ENCODE results near the gene DCAF4.
A peak's percentile ranks its signal among the peaks of the same experiment; 100 is the strongest.

Gene DCAF4

GRCh38 chr14:72906316-72906715, 19.9 kb upstream of the DCAF4 start:
- Histone ChIP-seq H3K14ac (ENCODE audit: low read length) (no peak overlapping the region), H3K79me2 (ENCODE audit: control insufficient read depth, insufficient read depth, low read length, poor library complexity) (no peaks in the 10 kb centered on the region), H3K23ac (ENCODE audit: low read length) (no peak overlapping the region), H3K9ac (ENCODE audit: low read length) (no peak overlapping the region), H3K27me3 (ENCODE audit: insufficient read depth, low read length) (no peaks in the 10 kb centered on the region), H3K36me3 (ENCODE audit: control insufficient read depth in 1 of 2, insufficient read depth in 2 of 2, low read length in 2 of 2) (no peaks in the 10 kb centered on the region), H3K18ac (ENCODE audit: low read length) (no peak overlapping the region), H4K91ac (ENCODE audit: low read depth, low read length) (no peak overlapping the region), H3K4me3 (ENCODE audit: low read depth, low read length) (no peak overlapping the region), H3K4me1 (ENCODE audit: control insufficient read depth in 1 of 2, insufficient read depth in 2 of 2, low read length in 2 of 2) (peaks cover 10 to 16% of the 10 kb centered on the region in 2 experiments), H3K4ac (ENCODE audit: low read depth, low read length) (no peak overlapping the region), H2AFZ (ENCODE audit: insufficient read depth, low read length, poor library complexity) (no peak overlapping the region), H2BK5ac (ENCODE audit: low read depth, low read length, poor library complexity) (no peak overlapping the region), H3K4me2 (ENCODE audit: low read length) (no peak overlapping the region), H4K8ac (ENCODE audit: low read depth, low read length) (no peak overlapping the region), H3K9me3 (ENCODE audit: insufficient read depth, low read depth, low read length) (no peaks in the 10 kb centered on the region), H2AK5ac (ENCODE audit: low read length) (no peak overlapping the region), H4K12ac (ENCODE audit: low read depth, low read length) (no peak overlapping the region), H3K79me1 (ENCODE audit: low read length) (peaks cover 1% of the 10 kb centered on the region), H3K27ac (ENCODE audit: low read depth, low read length) (no peak overlapping the region), H2BK12ac (ENCODE audit: low read length) (no peak overlapping the region), H2BK120ac (ENCODE audit: insufficient read depth, low read length, poor library complexity) (no peak overlapping the region)
- DNase-seq, result peak in 1 of 2 donors; percentile 79
- no CpG with 5 or more reads among the region's 3 CpGs for WGBS (ENCODE audit: extremely low coverage, insufficient coverage, insufficient read length)

- no peaks in the 10 kb centered on the region for H3K9me3 ChIP-seq (ENCODE audit: insufficient read depth, low read depth, low read length)
- H3K9ac ChIP-seq (ENCODE audit: low read length), result no peak overlapping the region
- H3K4ac ChIP-seq (ENCODE audit: low read depth, low read length), result no peak overlapping the region
- H3K23ac ChIP-seq (ENCODE audit: low read length), result no peak overlapping the region
- no peak overlapping the region for H3K4me2 ChIP-seq (ENCODE audit: low read length)
- H3K27ac ChIP-seq (ENCODE audit: low read depth, low read length), result peak overlapping the region; percentile 7
- H2AK5ac ChIP-seq (ENCODE audit: low read length), result no peak overlapping the region
- H4K12ac ChIP-seq (ENCODE audit: low read depth, low read length), result no peak overlapping the region
- H3K36me3 ChIP-seq (ENCODE audit: control insufficient read depth in 1 of 2, insufficient read depth in 2 of 2, low read length in 2 of 2), result no peaks in the 10 kb centered on the region
- H3K4me1 ChIP-seq (ENCODE audit: control insufficient read depth in 1 of 2, insufficient read depth in 2 of 2, low read length in 2 of 2), result peaks cover 7 to 11% of the 10 kb centered on the region in 2 experiments
- no peak overlapping the region for H2BK12ac ChIP-seq (ENCODE audit: low read length)
- no peak overlapping the region for H3K18ac ChIP-seq (ENCODE audit: low read length)
- H3K27me3 ChIP-seq (ENCODE audit: insufficient read depth, low read length), result no peaks in the 10 kb centered on the region
- no peaks in the 10 kb centered on the region for H3K79me2 ChIP-seq (ENCODE audit: control insufficient read depth, insufficient read depth, low read length, poor library complexity)
- H2BK5ac ChIP-seq (ENCODE audit: low read depth, low read length, poor library complexity), result peak overlapping the region; percentile 37
- H3K79me1 ChIP-seq (ENCODE audit: low read length), result peaks cover 1% of the 10 kb centered on the region
- DNase-seq, result no peak
- peak overlapping the region; percentile 23 for H4K91ac ChIP-seq (ENCODE audit: low read depth, low read length)
- WGBS (ENCODE audit: extremely low coverage, insufficient coverage, insufficient read length), result no CpG with 5 or more reads among the region's 1 CpG
- H3K14ac ChIP-seq (ENCODE audit: low read length), result no peak overlapping the region
- no peak overlapping the region for H3K4me3 ChIP-seq (ENCODE audit: low read depth, low read length)
- peak overlapping the region; percentile 44 for H2BK120ac ChIP-seq (ENCODE audit: insufficient read depth, low read length, poor library complexity)
- H4K8ac ChIP-seq (ENCODE audit: low read depth, low read length), result no peak overlapping the region
- no peak overlapping the region for H2AFZ ChIP-seq (ENCODE audit: insufficient read depth, low read length, poor library complexity)
Observed at GRCh38 chr14:72906879-72907278, 19.4 kb upstream of the DCAF4 start.

- peak; percentile 21 to 44 for DNase-seq
- no peak overlapping the region for H2BK12ac ChIP-seq (ENCODE audit: low read length)
- no peak overlapping the region for H3K27ac ChIP-seq (ENCODE audit: low read depth, low read length)
- H3K9me3 ChIP-seq (ENCODE audit: insufficient read depth, low read depth, low read length), result no peaks in the 10 kb centered on the region
- peaks cover 1% of the 10 kb centered on the region for H3K79me1 ChIP-seq (ENCODE audit: low read length)
- no peaks in the 10 kb centered on the region for H3K36me3 ChIP-seq (ENCODE audit: control insufficient read depth in 1 of 2, insufficient read depth in 2 of 2, low read length in 2 of 2)
- H3K27me3 ChIP-seq (ENCODE audit: insufficient read depth, low read length), result no peaks in the 10 kb centered on the region
- H2AFZ ChIP-seq (ENCODE audit: insufficient read depth, low read length, poor library complexity), result no peak overlapping the region
- H3K4ac ChIP-seq (ENCODE audit: low read depth, low read length), result no peak overlapping the region
- H3K9ac ChIP-seq (ENCODE audit: low read length), result no peak overlapping the region
- no peak overlapping the region for H3K4me3 ChIP-seq (ENCODE audit: low read depth, low read length)
- H3K23ac ChIP-seq (ENCODE audit: low read length), result no peak overlapping the region
- no peak overlapping the region for H4K8ac ChIP-seq (ENCODE audit: low read depth, low read length)
- H3K4me2 ChIP-seq (ENCODE audit: low read length), result no peak overlapping the region
- H4K12ac ChIP-seq (ENCODE audit: low read depth, low read length), result no peak overlapping the region
- H3K4me1 ChIP-seq (ENCODE audit: control insufficient read depth in 1 of 2, insufficient read depth in 2 of 2, low read length in 2 of 2), result peaks cover 7 to 11% of the 10 kb centered on the region in 2 experiments
- no peak overlapping the region for H2AK5ac ChIP-seq (ENCODE audit: low read length)
- no peak overlapping the region for H2BK5ac ChIP-seq (ENCODE audit: low read depth, low read length, poor library complexity)
- H3K18ac ChIP-seq (ENCODE audit: low read length), result no peak overlapping the region
- H2BK120ac ChIP-seq (ENCODE audit: insufficient read depth, low read length, poor library complexity), result no peak overlapping the region
- WGBS (ENCODE audit: extremely low coverage, insufficient coverage, insufficient read length), result no CpG with 5 or more reads among the region's 5 CpGs
- H3K79me2 ChIP-seq (ENCODE audit: control insufficient read depth, insufficient read depth, low read length, poor library complexity), result no peaks in the 10 kb centered on the region
- H4K91ac ChIP-seq (ENCODE audit: low read depth, low read length), result no peak overlapping the region
- no peak overlapping the region for H3K14ac ChIP-seq (ENCODE audit: low read length)
Observed at GRCh38 chr14:72907886-72908285, 18.4 kb upstream of the DCAF4 start.

GRCh38 chr14:72909163-72909562, 17.1 kb upstream of the DCAF4 start:
- DNase-seq, result no peak
- H2BK5ac ChIP-seq (ENCODE audit: low read depth, low read length, poor library complexity), result no peak overlapping the region
- no peak overlapping the region for H3K4me3 ChIP-seq (ENCODE audit: low read depth, low read length)
- no peak overlapping the region for H3K9ac ChIP-seq (ENCODE audit: low read length)
- no peak overlapping the region for H3K27ac ChIP-seq (ENCODE audit: low read depth, low read length)
- no peak overlapping the region for H3K4ac ChIP-seq (ENCODE audit: low read depth, low read length)
- H3K23ac ChIP-seq (ENCODE audit: low read length), result no peak overlapping the region
- no peaks in the 10 kb centered on the region for H3K79me2 ChIP-seq (ENCODE audit: control insufficient read depth, insufficient read depth, low read length, poor library complexity)
- H3K9me3 ChIP-seq (ENCODE audit: insufficient read depth, low read depth, low read length), result no peaks in the 10 kb centered on the region
- H3K79me1 ChIP-seq (ENCODE audit: low read length), result peaks cover 1% of the 10 kb centered on the region
- no peak overlapping the region for H2AK5ac ChIP-seq (ENCODE audit: low read length)
- H3K4me1 ChIP-seq (ENCODE audit: control insufficient read depth in 1 of 2, insufficient read depth in 2 of 2, low read length in 2 of 2), result peaks cover 7 to 11% of the 10 kb centered on the region in 2 experiments
- H3K18ac ChIP-seq (ENCODE audit: low read length), result no peak overlapping the region
- whole genome bisulfite sequencing (ENCODE audit: extremely low coverage, insufficient coverage, insufficient read length), result no CpG with 5 or more reads among the region's 5 CpGs
- H3K4me2 ChIP-seq (ENCODE audit: low read length), result no peak overlapping the region
- no peaks in the 10 kb centered on the region for H3K27me3 ChIP-seq (ENCODE audit: insufficient read depth, low read length)
- H3K36me3 ChIP-seq (ENCODE audit: control insufficient read depth in 1 of 2, insufficient read depth in 2 of 2, low read length in 2 of 2), result no peaks in the 10 kb centered on the region
- H2AFZ ChIP-seq (ENCODE audit: insufficient read depth, low read length, poor library complexity), result no peak overlapping the region
- no peak overlapping the region for H3K14ac ChIP-seq (ENCODE audit: low read length)
- H4K12ac ChIP-seq (ENCODE audit: low read depth, low read length), result no peak overlapping the region
- H4K8ac ChIP-seq (ENCODE audit: low read depth, low read length), result no peak overlapping the region
- no peak overlapping the region for H2BK120ac ChIP-seq (ENCODE audit: insufficient read depth, low read length, poor library complexity)
- no peak overlapping the region for H4K91ac ChIP-seq (ENCODE audit: low read depth, low read length)
- H2BK12ac ChIP-seq (ENCODE audit: low read length), result no peak overlapping the region

All from trophoblast cell (in vitro differentiated cells and primary cell).